K562 (cell line): ENCODE results near the gene LBR. TPM values are rescaled to one million over a fixed set of nuclear protein-coding genes. Genes with fewer than 3 reads are reported as not detected.

Experiments
- CBFA2T2 ChIP-seq: fragments of 450-650 bp; conservative IDR thresholded peaks from 2 replicates; pipeline ENCODE4 v1.6.1; 2017; ENCODE audit warnings: mild to moderate bottlenecking
- E2F3 ChIP-seq: fragments of 250-450 bp; sonication (Bioruptor Pico); IDR thresholded peaks from 2 replicates; pipeline ENCODE4 v1.4.0; 2020; ENCODE audit warnings: mild to moderate bottlenecking
- ILF3 ChIP-seq: fragments of 450-650 bp; IDR thresholded peaks from 2 replicates; pipeline ENCODE4 v1.6.1; 2018; ENCODE audit warnings: antibody characterized with exemption, mild to moderate bottlenecking, moderate library complexity, borderline replicate concordance
- MYNN ChIP-seq, 2 experiments: sonication (generic); formaldehyde crosslinking in 1 of 2; IDR thresholded peaks; 2 replicates each; pipeline versions ENCODE4 v1.5.0 to v1.6.1; 2016 to 2020; ENCODE audit warnings: antibody characterized with exemption in 1 of 2, missing genetic modification reagents in 1 of 2
- PHF21A ChIP-seq: fragments of 450-650 bp; IDR thresholded peaks from 2 replicates; pipeline ENCODE4 v1.6.1; 2017; ENCODE audit warnings: low read depth, borderline replicate concordance
- SRF ChIP-seq, 2 experiments: fragments of 250-450, 450-650 bp in 1 of 2; sonication (Bioruptor Pico) in 1 of 2; sonication (generic) in 1 of 2; formaldehyde crosslinking; IDR thresholded peaks; 2 replicates each; pipeline versions ENCODE4 v1.5.0 to v1.5.1; 2020 to 2022; ENCODE audit warnings: mild to moderate bottlenecking in 1 of 2, missing genetic modification reagents in 1 of 2
- ZNF263 ChIP-seq: sonication (generic); formaldehyde crosslinking; IDR thresholded peaks from 2 replicates; pipeline ENCODE4 v1.8.0; 2022; ENCODE audit warnings: mild to moderate bottlenecking, missing genetic modification reagents, borderline replicate concordance
- ZNF584 ChIP-seq: fragments of 200-800 bp; sonication (Bioruptor generic); IDR thresholded peaks from 2 replicates; pipeline ENCODE4 v1.6.1; 2016; ENCODE audit warnings: low read depth, mild to moderate bottlenecking, missing genetic modification characterization, missing compliant biosample characterization
- polyA plus RNA-seq, 8 experiments: library from polyadenylated mRNA; depleted of rRNA in 4 of 8; stranded (reverse) in 5 of 8; unstranded in 3 of 8; fragments of >200 nt; fragmentation: Nextera tagmentation in 2 of 8; fragmentation: Illumina TruSeq in 1 of 8; extraction: Ambion mirVana in 2 of 8; extraction: Trizol in 1 of 8; gene quantifications; 2 replicates each; pipeline versions ENCODE4 v1.2.1 to v1.2.3, GENCODE V29; 2011 to 2014; ENCODE audit warnings: inconsistent platforms in 1 of 8, missing spikeins in 1 of 8
- total RNA-seq, 7 experiments: library from RNA; depleted of rRNA in 6 of 7; stranded (reverse); fragments of >200 nt in 6 of 7; fragmentation: Illumina TruSeq in 2 of 7; extraction: Trizol in 2 of 7; gene quantifications; 2 replicates each; pipeline versions ENCODE4 v1.2.1 to v1.2.3, GENCODE V29; 2011 to 2021; ENCODE audit warnings: low replicate concordance in 1 of 7
- TF ChIP-seq, protein P1 (sequence below): fragments of 450-650 bp; formaldehyde crosslinking; IDR thresholded peaks from 2 replicates; pipeline ENCODE4 v1.4.0; 2020; ENCODE audit warnings: mild to moderate bottlenecking
- TF ChIP-seq, protein P2 (sequence below): sonication (generic); formaldehyde crosslinking; IDR thresholded peaks from 2 replicates; pipeline ENCODE4 v1.8.0; 2022; ENCODE audit warnings: mild to moderate bottlenecking, missing genetic modification reagents
- TF ChIP-seq, protein P3 (sequence below): IDR thresholded peaks from 3 replicates; pipeline ENCODE4 v1.6.1; 2011; ENCODE audit warnings: borderline replicate concordance, mild to moderate bottlenecking, moderate library complexity; ENCODE audit not compliant: insufficient read length; ENCODE audit errors: extremely low read depth
- TF ChIP-seq, protein P4 (sequence below): fragments of 200-400 bp; formaldehyde crosslinking; IDR thresholded peaks from 2 replicates; pipeline ENCODE4 v1.6.1; 2017; ENCODE audit warnings: mild to moderate bottlenecking, low read depth, low read length, moderate library complexity
- TF ChIP-seq, protein P5 (sequence below): fragments of 450-650 bp; formaldehyde crosslinking; IDR thresholded peaks from 2 replicates; pipeline ENCODE4 v1.4.0; 2022; ENCODE audit warnings: missing genetic modification characterization

The LBR gene
- total and polyA plus RNA-seq, 9 of the 15 experiments (the other 6 are each of a cell fraction or from before 2014, with no cell fraction given), result 102 to 229 (median 197) TPM

DNA sequence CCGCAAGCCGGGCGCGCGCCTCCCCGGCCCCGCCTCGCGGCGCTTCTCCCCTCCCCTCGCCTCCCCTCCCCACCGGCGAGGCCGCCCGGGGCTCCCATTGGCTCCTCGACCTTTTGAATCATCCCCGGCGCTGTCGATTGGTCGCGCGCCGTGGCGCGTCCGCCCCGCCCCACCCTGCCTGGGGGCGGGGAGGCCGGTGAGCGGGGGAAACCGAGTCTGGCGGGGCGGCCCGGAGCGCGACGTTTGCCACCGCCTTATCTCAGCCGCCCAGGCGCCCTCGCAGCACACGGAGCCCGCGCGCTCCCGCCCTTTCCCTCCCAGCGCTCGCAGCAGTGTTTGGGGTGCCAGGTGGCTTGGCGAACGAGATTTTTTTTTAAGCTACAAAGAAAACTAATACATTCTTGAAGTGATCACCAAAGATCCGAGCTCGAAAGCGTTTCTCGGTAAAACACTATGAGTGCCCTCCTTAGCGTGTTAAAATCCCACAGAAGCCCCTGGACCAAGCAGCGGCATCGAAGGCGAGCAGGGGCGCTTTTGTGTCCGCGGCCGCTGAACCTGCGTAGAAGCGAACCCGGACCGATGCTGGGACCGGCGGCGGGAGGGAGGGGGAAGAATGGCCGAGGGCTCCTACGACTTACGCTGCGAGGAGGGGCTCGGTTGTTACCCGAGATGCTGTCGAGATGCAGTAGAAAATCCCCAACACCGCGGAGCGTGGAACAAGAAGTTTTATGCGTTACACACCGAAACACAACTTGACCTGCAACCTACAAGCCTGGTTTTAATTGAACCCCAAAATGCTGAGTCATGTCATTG, 436 bp upstream of the LBR start (continued):
- TF ChIP-seq, protein P1, sequence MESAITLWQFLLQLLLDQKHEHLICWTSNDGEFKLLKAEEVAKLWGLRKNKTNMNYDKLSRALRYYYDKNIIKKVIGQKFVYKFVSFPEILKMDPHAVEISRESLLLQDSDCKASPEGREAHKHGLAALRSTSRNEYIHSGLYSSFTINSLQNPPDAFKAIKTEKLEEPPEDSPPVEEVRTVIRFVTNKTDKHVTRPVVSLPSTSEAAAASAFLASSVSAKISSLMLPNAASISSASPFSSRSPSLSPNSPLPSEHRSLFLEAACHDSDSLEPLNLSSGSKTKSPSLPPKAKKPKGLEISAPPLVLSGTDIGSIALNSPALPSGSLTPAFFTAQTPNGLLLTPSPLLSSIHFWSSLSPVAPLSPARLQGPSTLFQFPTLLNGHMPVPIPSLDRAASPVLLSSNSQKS, result no peak
- TF ChIP-seq, protein P2, sequence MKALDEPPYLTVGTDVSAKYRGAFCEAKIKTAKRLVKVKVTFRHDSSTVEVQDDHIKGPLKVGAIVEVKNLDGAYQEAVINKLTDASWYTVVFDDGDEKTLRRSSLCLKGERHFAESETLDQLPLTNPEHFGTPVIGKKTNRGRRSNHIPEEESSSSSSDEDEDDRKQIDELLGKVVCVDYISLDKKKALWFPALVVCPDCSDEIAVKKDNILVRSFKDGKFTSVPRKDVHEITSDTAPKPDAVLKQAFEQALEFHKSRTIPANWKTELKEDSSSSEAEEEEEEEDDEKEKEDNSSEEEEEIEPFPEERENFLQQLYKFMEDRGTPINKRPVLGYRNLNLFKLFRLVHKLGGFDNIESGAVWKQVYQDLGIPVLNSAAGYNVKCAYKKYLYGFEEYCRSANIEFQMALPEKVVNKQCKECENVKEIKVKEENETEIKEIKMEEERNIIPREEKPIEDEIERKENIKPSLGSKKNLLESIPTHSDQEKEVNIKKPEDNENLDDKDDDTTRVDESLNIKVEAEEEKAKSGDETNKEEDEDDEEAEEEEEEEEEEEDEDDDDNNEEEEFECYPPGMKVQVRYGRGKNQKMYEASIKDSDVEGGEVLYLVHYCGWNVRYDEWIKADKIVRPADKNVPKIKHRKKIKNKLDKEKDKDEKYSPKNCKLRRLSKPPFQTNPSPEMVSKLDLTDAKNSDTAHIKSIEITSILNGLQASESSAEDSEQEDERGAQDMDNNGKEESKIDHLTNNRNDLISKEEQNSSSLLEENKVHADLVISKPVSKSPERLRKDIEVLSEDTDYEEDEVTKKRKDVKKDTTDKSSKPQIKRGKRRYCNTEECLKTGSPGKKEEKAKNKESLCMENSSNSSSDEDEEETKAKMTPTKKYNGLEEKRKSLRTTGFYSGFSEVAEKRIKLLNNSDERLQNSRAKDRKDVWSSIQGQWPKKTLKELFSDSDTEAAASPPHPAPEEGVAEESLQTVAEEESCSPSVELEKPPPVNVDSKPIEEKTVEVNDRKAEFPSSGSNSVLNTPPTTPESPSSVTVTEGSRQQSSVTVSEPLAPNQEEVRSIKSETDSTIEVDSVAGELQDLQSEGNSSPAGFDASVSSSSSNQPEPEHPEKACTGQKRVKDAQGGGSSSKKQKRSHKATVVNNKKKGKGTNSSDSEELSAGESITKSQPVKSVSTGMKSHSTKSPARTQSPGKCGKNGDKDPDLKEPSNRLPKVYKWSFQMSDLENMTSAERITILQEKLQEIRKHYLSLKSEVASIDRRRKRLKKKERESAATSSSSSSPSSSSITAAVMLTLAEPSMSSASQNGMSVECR (CRISPR knock-in tag), result peak; percentile 55; the same call in 1 of the 2 replicates
- TF ChIP-seq, protein P3, sequence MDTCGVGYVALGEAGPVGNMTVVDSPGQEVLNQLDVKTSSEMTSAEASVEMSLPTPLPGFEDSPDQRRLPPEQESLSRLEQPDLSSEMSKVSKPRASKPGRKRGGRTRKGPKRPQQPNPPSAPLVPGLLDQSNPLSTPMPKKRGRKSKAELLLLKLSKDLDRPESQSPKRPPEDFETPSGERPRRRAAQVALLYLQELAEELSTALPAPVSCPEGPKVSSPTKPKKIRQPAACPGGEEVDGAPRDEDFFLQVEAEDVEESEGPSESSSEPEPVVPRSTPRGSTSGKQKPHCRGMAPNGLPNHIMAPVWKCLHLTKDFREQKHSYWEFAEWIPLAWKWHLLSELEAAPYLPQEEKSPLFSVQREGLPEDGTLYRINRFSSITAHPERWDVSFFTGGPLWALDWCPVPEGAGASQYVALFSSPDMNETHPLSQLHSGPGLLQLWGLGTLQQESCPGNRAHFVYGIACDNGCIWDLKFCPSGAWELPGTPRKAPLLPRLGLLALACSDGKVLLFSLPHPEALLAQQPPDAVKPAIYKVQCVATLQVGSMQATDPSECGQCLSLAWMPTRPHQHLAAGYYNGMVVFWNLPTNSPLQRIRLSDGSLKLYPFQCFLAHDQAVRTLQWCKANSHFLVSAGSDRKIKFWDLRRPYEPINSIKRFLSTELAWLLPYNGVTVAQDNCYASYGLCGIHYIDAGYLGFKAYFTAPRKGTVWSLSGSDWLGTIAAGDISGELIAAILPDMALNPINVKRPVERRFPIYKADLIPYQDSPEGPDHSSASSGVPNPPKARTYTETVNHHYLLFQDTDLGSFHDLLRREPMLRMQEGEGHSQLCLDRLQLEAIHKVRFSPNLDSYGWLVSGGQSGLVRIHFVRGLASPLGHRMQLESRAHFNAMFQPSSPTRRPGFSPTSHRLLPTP, result no peak
- peak; percentile 83 for TF ChIP-seq CBFA2T2
- peak; percentile 24 for TF ChIP-seq PHF21A
- peak; percentile 76 for TF ChIP-seq MYNN (IDR thresholded peaks at IDR 0.05)
- TF ChIP-seq MYNN (CRISPR knock-in tag; IDR thresholded peaks at IDR 0.05), result no peak
- TF ChIP-seq ZNF263 (CRISPR knock-in tag), result 0 out of 2 replicates have a peak, but pooled peaks have one; percentile 8
- TF ChIP-seq ILF3, result no peak
- peak in 1 of 2 experiments; percentile 17; a peak in 1 of 4 replicates for TF ChIP-seq SRF (CRISPR knock-in tag; IDR thresholded peaks at IDR 0.05)
- peak; percentile 78 for TF ChIP-seq ZNF584 (CRISPR knock-in tag)
- TF ChIP-seq, protein P4, sequence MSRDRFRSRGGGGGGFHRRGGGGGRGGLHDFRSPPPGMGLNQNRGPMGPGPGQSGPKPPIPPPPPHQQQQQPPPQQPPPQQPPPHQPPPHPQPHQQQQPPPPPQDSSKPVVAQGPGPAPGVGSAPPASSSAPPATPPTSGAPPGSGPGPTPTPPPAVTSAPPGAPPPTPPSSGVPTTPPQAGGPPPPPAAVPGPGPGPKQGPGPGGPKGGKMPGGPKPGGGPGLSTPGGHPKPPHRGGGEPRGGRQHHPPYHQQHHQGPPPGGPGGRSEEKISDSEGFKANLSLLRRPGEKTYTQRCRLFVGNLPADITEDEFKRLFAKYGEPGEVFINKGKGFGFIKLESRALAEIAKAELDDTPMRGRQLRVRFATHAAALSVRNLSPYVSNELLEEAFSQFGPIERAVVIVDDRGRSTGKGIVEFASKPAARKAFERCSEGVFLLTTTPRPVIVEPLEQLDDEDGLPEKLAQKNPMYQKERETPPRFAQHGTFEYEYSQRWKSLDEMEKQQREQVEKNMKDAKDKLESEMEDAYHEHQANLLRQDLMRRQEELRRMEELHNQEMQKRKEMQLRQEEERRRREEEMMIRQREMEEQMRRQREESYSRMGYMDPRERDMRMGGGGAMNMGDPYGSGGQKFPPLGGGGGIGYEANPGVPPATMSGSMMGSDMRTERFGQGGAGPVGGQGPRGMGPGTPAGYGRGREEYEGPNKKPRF, result no peak
- peak; percentile 84; the same call in 1 of the 2 replicates for TF ChIP-seq E2F3
- TF ChIP-seq, protein P5, sequence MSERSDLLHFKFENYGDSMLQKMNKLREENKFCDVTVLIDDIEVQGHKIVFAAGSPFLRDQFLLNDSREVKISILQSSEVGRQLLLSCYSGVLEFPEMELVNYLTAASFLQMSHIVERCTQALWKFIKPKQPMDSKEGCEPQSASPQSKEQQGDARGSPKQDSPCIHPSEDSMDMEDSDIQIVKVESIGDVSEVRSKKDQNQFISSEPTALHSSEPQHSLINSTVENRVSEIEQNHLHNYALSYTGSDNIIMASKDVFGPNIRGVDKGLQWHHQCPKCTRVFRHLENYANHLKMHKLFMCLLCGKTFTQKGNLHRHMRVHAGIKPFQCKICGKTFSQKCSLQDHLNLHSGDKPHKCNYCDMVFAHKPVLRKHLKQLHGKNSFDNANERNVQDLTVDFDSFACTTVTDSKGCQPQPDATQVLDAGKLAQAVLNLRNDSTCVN, result no peak
